GM12872 (cell line): ENCODE data around the gene PLA2G7.

ENCODE experiments used
- CTCF ChIP-seq: IDR thresholded peaks from 3 replicates; pipeline ENCODE4 v1.5.1; 2011; ENCODE audit warnings: low read depth, mild to moderate bottlenecking, low read length, moderate library complexity; ENCODE audit not compliant: insufficient read depth

Gene PLA2G7

GRCh38 chr6:46729787-46730326 lies 5.3 kb downstream of the PLA2G7 start:
- TF ChIP-seq CTCF: no peak

DNA sequence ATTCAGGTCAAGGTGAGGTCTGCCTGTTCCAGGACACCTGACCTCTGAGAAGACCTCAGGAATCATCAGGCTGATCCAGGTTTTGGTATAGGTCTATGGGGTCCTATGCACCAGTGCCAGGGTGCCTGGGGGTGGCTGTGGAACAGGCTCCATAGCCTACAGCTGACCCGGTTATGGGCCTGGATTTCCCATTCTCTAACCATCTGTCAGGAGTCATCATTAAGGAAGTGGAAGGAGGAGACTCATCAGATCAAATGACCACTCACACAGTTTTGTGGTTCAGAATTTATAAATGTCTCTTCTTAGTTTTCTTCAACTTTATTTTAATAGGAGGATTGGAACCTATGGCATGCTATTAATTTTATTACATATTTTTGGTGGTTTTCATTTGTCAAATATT lies 14.8 kb downstream of the PLA2G7 start:
- no peak for TF ChIP-seq CTCF

GRCh38 chr6:46719099-46719498 lies 16.1 kb downstream of the PLA2G7 start:
- TF ChIP-seq CTCF: no peak

- no peak for TF ChIP-seq CTCF
These were observed 20.0 kb downstream of the PLA2G7 start for GRCh38 chr6:46715141-46715540.

- no peak for TF ChIP-seq CTCF
These were observed 23.7 kb downstream of the PLA2G7 start for GRCh38 chr6:46711491-46711890.

- TF ChIP-seq CTCF: no peak
These were observed 28.7 kb downstream of the PLA2G7 start for GRCh38 chr6:46706464-46706863.

GRCh38 chr6:46704562-46704961 lies 30.6 kb downstream of the PLA2G7 start:
- no peak for TF ChIP-seq CTCF
